Peyer's patch (tissue), 4 donors: Measurements from ENCODE around the gene NADK2.

Experiments used
- CTCF ChIP-seq, 6 experiments: fragments of 450-650 bp in 4 of 6; fragments of 200-600 bp in 2 of 6; sonication (generic) in 1 of 6; IDR thresholded peaks; one replicate each; pipeline ENCODE4 v1.5.1; 2017 to 2019; ENCODE audit warnings: antibody characterized with exemption in 6 of 6, mild to moderate bottlenecking in 3 of 6, moderate library complexity in 1 of 6
- POLR2A ChIP-seq, 2 donors: fragments of 450-650 bp; IDR thresholded peaks; one replicate each; pipeline ENCODE4 v1.5.1; 2017; ENCODE audit warnings: antibody characterized with exemption in 2 of 2, mild to moderate bottlenecking in 2 of 2, moderate library complexity in 2 of 2

GRCh38 chr5:36152324-36153297, 89.1 kb downstream of the NADK2 start:
- TF ChIP-seq CTCF (IDR thresholded peaks at IDR 0.05) (no peak), POLR2A (IDR thresholded peaks at IDR 0.05) (no peak)
